IMR-90 (cell line): ENCODE data around the gene ZBTB8OS. TPM values are rescaled to one million over a fixed set of nuclear protein-coding genes. Genes with fewer than 3 reads are reported as not detected.

ENCODE experiments used
- ATAC-seq: fragments of 200-7000 bp; cut with Tn5 transposase; 2 replicates; pipeline ENCODE4 v1.9.1; 2020; ENCODE audit warnings: low read depth, mild to moderate bottlenecking, moderate library complexity
- BruUV-seq: library from RNA; stranded (reverse); fragments of 400-500 nt; replicated peaks from 2 replicates; lab custom pipeline; 2021; lab: Mats Ljungman, UMichigan
- CTCF ChIA-PET: fragments of 300-600 bp; formaldehyde crosslinking; extraction: SDS; loops from one replicate; lab custom pipeline; 2021; ENCODE audit warnings: antibody characterized with exemption; lab: Yijun Ruan, JAX
- POLR2A ChIA-PET: fragments of 300-600 bp; sonication (Branson Sonifier 250); formaldehyde crosslinking; loops from one replicate; lab custom pipeline; 2022; ENCODE audit warnings: antibody characterized with exemption; ENCODE audit not compliant: unreplicated experiment; lab: Charles Lee
- DNase-seq: peaks from one replicate; pipeline ENCODE4 v3.0.0; 2013
- H2AFZ ChIP-seq: replicated peaks from 2 replicates; pipeline ENCODE3; 2013; ENCODE audit warnings: low read length, mild to moderate bottlenecking; ENCODE audit not compliant: poor library complexity
- H2AK5ac ChIP-seq: 2 replicates; pipeline ENCODE4 v1.6.1; 2013; ENCODE audit warnings: low read depth, low read length, inconsistent platforms
- H2AK9ac ChIP-seq: replicated peaks from 2 replicates; pipeline ENCODE3; 2013; ENCODE audit warnings: mild to moderate bottlenecking, low read depth, low read length, moderate library complexity; ENCODE audit not compliant: poor library complexity
- H2BK120ac ChIP-seq: 2 replicates; pipeline ENCODE4 v1.6.1; 2013; ENCODE audit warnings: low read depth, low read length, inconsistent platforms
- H2BK15ac ChIP-seq: 3 replicates; pipeline ENCODE4 v1.6.1; 2013; ENCODE audit warnings: low read depth, low read length, inconsistent platforms
- H2BK20ac ChIP-seq: 2 replicates; pipeline ENCODE4 v1.6.1; 2013; ENCODE audit warnings: low read depth, mild to moderate bottlenecking, inconsistent platforms, low read length, moderate library complexity
- H2BK5ac ChIP-seq: 2 replicates; pipeline ENCODE4 v1.6.1; 2013; ENCODE audit warnings: mild to moderate bottlenecking, low read depth, low read length, inconsistent platforms; ENCODE audit not compliant: poor library complexity, severe bottlenecking
- H3K14ac ChIP-seq: replicated peaks from 2 replicates; pipeline ENCODE4 v1.6.1; 2013; ENCODE audit warnings: low read depth, low read length, inconsistent platforms
- H3K18ac ChIP-seq: 2 replicates; pipeline ENCODE4 v1.6.1; 2013; ENCODE audit warnings: low read depth, low read length, control low read depth
- H3K23ac ChIP-seq: 2 replicates; pipeline ENCODE4 v1.6.1; 2013; ENCODE audit warnings: low read depth, low read length, inconsistent platforms
- H3K27ac ChIP-seq: 2 replicates; pipeline ENCODE4 v1.5.1; 2013; ENCODE audit warnings: mild to moderate bottlenecking, control low read depth, low read length; ENCODE audit not compliant: insufficient read depth
- H3K27me3 ChIP-seq: 2 replicates; pipeline ENCODE4 v1.6.1; 2013; ENCODE audit warnings: low read length; ENCODE audit not compliant: control insufficient read depth, insufficient read depth
- H3K36me3 ChIP-seq: 2 replicates; pipeline ENCODE4 v1.6.1; 2013; ENCODE audit warnings: low read length, mixed read lengths; ENCODE audit not compliant: control insufficient read depth, insufficient read depth
- H3K4ac ChIP-seq: 2 replicates; pipeline ENCODE4 v1.6.1; 2013; ENCODE audit warnings: low read depth, low read length, inconsistent platforms
- H3K4me1 ChIP-seq: 2 replicates; pipeline ENCODE4 v1.6.1; 2013; ENCODE audit warnings: low read length, mixed read lengths; ENCODE audit not compliant: control insufficient read depth, insufficient read depth
- H3K4me2 ChIP-seq: 2 replicates; pipeline ENCODE4 v1.6.1; 2013; ENCODE audit warnings: low read depth, mild to moderate bottlenecking, control low read depth, low read length, moderate library complexity
- H3K4me3 ChIP-seq: 2 replicates; pipeline ENCODE4 v1.5.1; 2013; ENCODE audit warnings: low read depth, mild to moderate bottlenecking, control low read depth, low read length, moderate library complexity; ENCODE audit not compliant: insufficient read depth
- H3K56ac ChIP-seq: 2 replicates; pipeline ENCODE4 v1.6.1; 2013; ENCODE audit warnings: low read length, inconsistent platforms; ENCODE audit not compliant: insufficient read depth; ENCODE audit errors: extremely low read depth
- H3K79me1 ChIP-seq, 2 experiments: 2 replicates each; pipeline ENCODE4 v1.6.1; 2013; ENCODE audit warnings: low read length in 2 of 2, inconsistent platforms in 1 of 2, low read depth in 1 of 2
- H3K9ac ChIP-seq: 2 replicates; pipeline ENCODE4 v1.6.1; 2013; ENCODE audit warnings: low read depth, low read length, control low read depth
- H3K9me1 ChIP-seq: 2 replicates; pipeline ENCODE4 v1.6.1; 2013; ENCODE audit warnings: low read length, inconsistent platforms; ENCODE audit not compliant: insufficient read depth
- H3K9me3 ChIP-seq: 2 replicates; pipeline ENCODE4 v1.6.1; 2013; ENCODE audit warnings: low read length; ENCODE audit not compliant: control insufficient read depth, insufficient read depth
- H4K20me1 ChIP-seq: 2 replicates; pipeline ENCODE4 v1.6.1; 2013; ENCODE audit warnings: low read length, inconsistent platforms; ENCODE audit not compliant: insufficient read depth
- H4K5ac ChIP-seq: 2 replicates; pipeline ENCODE4 v1.6.1; 2013; ENCODE audit warnings: mild to moderate bottlenecking, low read depth, low read length, control low read depth
- H4K8ac ChIP-seq, 2 experiments: 2 replicates each; pipeline ENCODE4 v1.6.1; 2013; ENCODE audit warnings: low read depth in 2 of 2, low read length in 2 of 2, control low read depth in 1 of 2, inconsistent platforms in 1 of 2
- H4K91ac ChIP-seq: 2 replicates; pipeline ENCODE4 v1.6.1; 2013; ENCODE audit warnings: low read depth, low read length, inconsistent platforms; ENCODE audit not compliant: insufficient read depth
- CEBPB ChIP-seq: IDR thresholded peaks from 2 replicates; pipeline ENCODE4 v1.6.1; 2012; ENCODE audit warnings: low read depth, low read length, improper control_type of control experiment
- CHD1 ChIP-seq: IDR thresholded peaks from 2 replicates; pipeline ENCODE4 v1.6.1; 2012; ENCODE audit warnings: low read depth, low read length, improper control_type of control experiment
- NFE2L2 ChIP-seq: fragments of 150-350 bp; IDR thresholded peaks from 2 replicates; pipeline ENCODE4 v1.6.1; 2016; ENCODE audit warnings: low read depth, mild to moderate bottlenecking, low read length
- POLR2A ChIP-seq: IDR thresholded peaks from 2 replicates; pipeline ENCODE4 v1.6.1; 2012; ENCODE audit warnings: mild to moderate bottlenecking, low read depth, low read length
- RAD21 ChIP-seq: IDR thresholded peaks from 2 replicates; pipeline ENCODE4 v1.6.1; 2012; ENCODE audit warnings: low read length, improper control_type of control experiment
- RFX5 ChIP-seq: IDR thresholded peaks from 2 replicates; pipeline ENCODE4 v1.8.0; 2012; ENCODE audit warnings: low read depth, mild to moderate bottlenecking, low read length, moderate library complexity
- SMC3 ChIP-seq: fragments of 150-350 bp; IDR thresholded peaks from 2 replicates; pipeline ENCODE4 v1.6.1; 2016; ENCODE audit warnings: low read depth, mild to moderate bottlenecking, antibody characterized with exemption, low read length, moderate library complexity
- WGBS, 2 experiments: methylation state at CpG; one replicate each; pipeline versions ENCODE4 v1.1.5 to v1.1.7; 2013; ENCODE audit warnings: missing lambda C conversion rate in 2 of 2; ENCODE audit not compliant: insufficient read length in 1 of 2; ENCODE audit errors: extremely low coverage in 2 of 2; 5-methylcytosine and 5-hydroxymethylcytosine counted together
- dilution Hi-C: fragments of 300-500 bp; cut with HindIII; formaldehyde crosslinking; loops from one replicate; pipeline ENCODE4 v1.14.3; 2018; ENCODE audit warnings: low sequenced_read_pairs; ENCODE audit not compliant: unreplicated experiment
- in situ Hi-C: fragments of 300-500 bp; cut with MboI; formaldehyde crosslinking; loops from 3 replicates; pipeline ENCODE4 v1.14.3; 2019; ENCODE audit warnings: low sequenced_read_pairs, inconsistent platforms, mixed read lengths
- intact Hi-C: fragments of 100-400 bp; cut with micrococcal nuclease; formaldehyde crosslinking; loops from 2 replicates; pipeline ENCODE4 v1.10.0; 2022
- polyA plus RNA-seq, 3 experiments: library from polyadenylated mRNA; depleted of rRNA; stranded (reverse); fragments of >200 nt; gene quantifications; 2 replicates each; pipeline ENCODE4 v1.2.3, GENCODE V29; 2012; ENCODE audit warnings: low replicate concordance in 1 of 3
- total RNA-seq: library from RNA; depleted of rRNA; stranded (reverse); fragments of >200 nt; gene quantifications from 2 replicates; pipeline ENCODE4 v1.2.3, GENCODE V29; 2012
- TF ChIP-seq, protein P1 (sequence below): conservative IDR thresholded peaks from 2 replicates; pipeline ENCODE4 v1.5.1; 2012; ENCODE audit warnings: mild to moderate bottlenecking, low read depth, low read length, improper control_type of control experiment

ZBTB8OS gene
- total and polyA plus RNA-seq, 2 of the 4 experiments (the other 2 are of a cell fraction) = 31.0 to 43.5 TPM

DNA sequence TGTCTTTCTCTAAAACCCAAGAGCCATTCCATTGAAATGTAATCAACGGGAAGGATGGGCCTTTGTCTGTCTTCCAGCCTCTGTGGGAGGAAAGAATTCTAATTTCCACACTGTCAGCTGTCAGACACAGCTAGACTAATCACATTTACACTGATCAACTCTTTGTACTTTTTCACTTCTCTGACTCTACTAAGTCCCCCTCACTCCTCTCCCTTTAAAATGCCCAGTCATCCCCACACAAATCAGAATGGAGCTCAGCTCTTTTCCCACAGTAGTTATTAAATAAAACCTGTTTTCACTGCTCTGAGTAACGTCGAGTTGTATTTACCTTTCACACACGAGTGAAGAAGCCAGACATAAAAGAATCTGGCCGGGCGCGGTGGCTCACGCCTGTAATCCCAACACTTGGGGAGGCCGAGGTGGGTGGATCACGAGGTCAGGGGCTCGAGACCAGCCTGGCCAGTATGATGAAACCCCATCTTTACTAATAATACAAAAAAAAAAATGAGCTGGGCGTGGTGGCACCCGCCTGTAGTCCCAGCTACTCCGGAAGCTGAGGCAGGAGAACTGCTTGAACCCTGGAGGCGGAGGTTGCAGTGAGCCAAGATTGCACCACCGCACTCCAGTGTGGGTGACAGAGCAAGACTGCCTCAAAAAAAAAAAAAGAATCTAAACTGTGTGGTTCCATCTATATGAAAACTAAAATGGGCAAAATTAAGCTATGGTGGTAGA is 13.3 kb downstream of the ZBTB8OS start:
- Histone ChIP-seq H2AK5ac (no peak overlapping the region), H3K4me3 (no peak overlapping the region), H2AK9ac (no peak overlapping the region), H3K4me2 (no peak overlapping the region), H3K4ac (no peak overlapping the region), H3K9me3 (no peaks in the 10 kb centered on the region), H4K20me1 (peaks cover 3% of the 10 kb centered on the region), H2BK120ac (no peak overlapping the region), H4K91ac (no peak overlapping the region), H3K79me1 (peaks cover 19 to 42% of the 10 kb centered on the region in 2 experiments), H3K23ac (no peak overlapping the region), H3K18ac (no peak overlapping the region), H3K56ac (no peak overlapping the region), H2BK5ac (no peak overlapping the region), H3K4me1 (no peaks in the 10 kb centered on the region), H4K5ac (no peak overlapping the region), H2BK20ac (no peak overlapping the region), H3K9me1 (peaks cover 8% of the 10 kb centered on the region), H3K27ac (no peak overlapping the region), H2AFZ (no peak overlapping the region), H3K14ac (no peak overlapping the region), H3K9ac (no peak overlapping the region), H2BK15ac (no peak overlapping the region), H4K8ac (no peak overlapping the region), H3K36me3 (peaks cover 10% of the 10 kb centered on the region), H3K27me3 (no peaks in the 10 kb centered on the region)
- in situ Hi-C loops (no loop called here), dilution Hi-C loops (no loop called here), intact Hi-C loops (no loop called here)
- ATAC-seq = no peak
- WGBS, 2 experiments = 100% methylated on average over 4 of the region's 16 CpGs; no CpG with 5 or more reads in 1 of the 2 experiments
- BruUV-seq = no TSS peak
- DNase-seq = no peak
- ChIA-PET POLR2A (no interaction called here), CTCF (interaction anchor here (0.6 to 1.1 kb wide), 3 partner anchors 14 to 431 kb away, joined by 3 to 9 read pairs (median 4); partner anchors contain the start of gene RBBP4)
- no peak for TF ChIP-seq RAD21
- no peak for TF ChIP-seq POLR2A
- TF ChIP-seq, protein P1, sequence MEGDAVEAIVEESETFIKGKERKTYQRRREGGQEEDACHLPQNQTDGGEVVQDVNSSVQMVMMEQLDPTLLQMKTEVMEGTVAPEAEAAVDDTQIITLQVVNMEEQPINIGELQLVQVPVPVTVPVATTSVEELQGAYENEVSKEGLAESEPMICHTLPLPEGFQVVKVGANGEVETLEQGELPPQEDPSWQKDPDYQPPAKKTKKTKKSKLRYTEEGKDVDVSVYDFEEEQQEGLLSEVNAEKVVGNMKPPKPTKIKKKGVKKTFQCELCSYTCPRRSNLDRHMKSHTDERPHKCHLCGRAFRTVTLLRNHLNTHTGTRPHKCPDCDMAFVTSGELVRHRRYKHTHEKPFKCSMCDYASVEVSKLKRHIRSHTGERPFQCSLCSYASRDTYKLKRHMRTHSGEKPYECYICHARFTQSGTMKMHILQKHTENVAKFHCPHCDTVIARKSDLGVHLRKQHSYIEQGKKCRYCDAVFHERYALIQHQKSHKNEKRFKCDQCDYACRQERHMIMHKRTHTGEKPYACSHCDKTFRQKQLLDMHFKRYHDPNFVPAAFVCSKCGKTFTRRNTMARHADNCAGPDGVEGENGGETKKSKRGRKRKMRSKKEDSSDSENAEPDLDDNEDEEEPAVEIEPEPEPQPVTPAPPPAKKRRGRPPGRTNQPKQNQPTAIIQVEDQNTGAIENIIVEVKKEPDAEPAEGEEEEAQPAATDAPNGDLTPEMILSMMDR = no peak
- no peak for TF ChIP-seq NFE2L2
- TF ChIP-seq RFX5 = no peak
- no peak for TF ChIP-seq SMC3
- no peak for TF ChIP-seq CEBPB
- no peak for TF ChIP-seq CHD1
